H54 (cell line): Measurements from ENCODE around the gene TPD52L1.
"Not testable (repeated sequence)": the region's sequence is repeated elsewhere in the genome, so short reads cannot be mapped to it uniquely, and the experiment has no call there.

Experiments used
- DNase-seq: peaks from one replicate; pipeline ENCODE4 v3.0.0; 2011; ENCODE audit warnings: low spot score, mixed read lengths; ENCODE audit not compliant: insufficient read length
- FAIRE-seq: peaks from 3 replicates; lab custom pipeline; 2011; peaks lifted over from hg19 to GRCh38; lab: Jason Lieb, UNC
- POLR2A ChIP-seq: IDR thresholded peaks from 2 replicates; pipeline ENCODE4 v1.6.1; 2011; ENCODE audit warnings: low read depth, mild to moderate bottlenecking, low read length

The TPD52L1 gene

GRCh38 chr6:125156496-125156895 is 2.9 kb downstream of the TPD52L1 start:
- TF ChIP-seq POLR2A = no peak
- DNase-seq (no peak), FAIRE-seq (no peak)

- no peak for DNase-seq
- TF ChIP-seq POLR2A = no peak
- no peak for FAIRE-seq
These were observed 3.7 kb downstream of the TPD52L1 start for GRCh38 chr6:125157280-125157679.

GRCh38 chr6:125157725-125158124 is 4.2 kb downstream of the TPD52L1 start:
- FAIRE-seq = no peak
- no peak for TF ChIP-seq POLR2A
- DNase-seq = no peak

GRCh38 chr6:125163339-125163738 is 9.8 kb downstream of the TPD52L1 start:
- not testable (repeated sequence) for FAIRE-seq, DNase-seq

GRCh38 chr6:125163811-125164210 is 10.2 kb downstream of the TPD52L1 start:
- DNase-seq = no peak
- FAIRE-seq = no peak
- TF ChIP-seq POLR2A = no peak

- DNase-seq (no peak), FAIRE-seq (no peak)
- TF ChIP-seq POLR2A = no peak
These were observed 11.1 kb downstream of the TPD52L1 start for GRCh38 chr6:125164696-125165095.

- DNase-seq = no peak
- no peak for FAIRE-seq
- TF ChIP-seq POLR2A = no peak
These were observed 11.7 kb downstream of the TPD52L1 start for GRCh38 chr6:125165256-125165655.

GRCh38 chr6:125165776-125166175 is 12.2 kb downstream of the TPD52L1 start:
- DNase-seq (no peak), FAIRE-seq (no peak)
- TF ChIP-seq POLR2A = no peak

- FAIRE-seq = no peak
- no peak for TF ChIP-seq POLR2A
- DNase-seq = no peak
These were observed 13.1 kb downstream of the TPD52L1 start for GRCh38 chr6:125166711-125167110.

- DNase-seq = no peak
- FAIRE-seq = no peak
- TF ChIP-seq POLR2A = no peak
These were observed 14.0 kb downstream of the TPD52L1 start for GRCh38 chr6:125167579-125167978.

- TF ChIP-seq POLR2A = no peak
- FAIRE-seq = no peak
- DNase-seq = no peak
These were observed 15.5 kb downstream of the TPD52L1 start for GRCh38 chr6:125169058-125169457.

- no peak for TF ChIP-seq POLR2A
- no peak for FAIRE-seq
- no peak for DNase-seq
These were observed 15.9 kb downstream of the TPD52L1 start for GRCh38 chr6:125169522-125169921.

- FAIRE-seq = no peak
- no peak for DNase-seq
- TF ChIP-seq POLR2A = no peak
These were observed 16.8 kb downstream of the TPD52L1 start for GRCh38 chr6:125170376-125170775.

GRCh38 chr6:125173341-125174095 is 19.9 kb downstream of the TPD52L1 start:
- no peak for TF ChIP-seq POLR2A
- DNase-seq (no peak), FAIRE-seq (no peak)

- no peak for FAIRE-seq
- no peak for DNase-seq
- no peak for TF ChIP-seq POLR2A
These were observed 21.1 kb downstream of the TPD52L1 start for GRCh38 chr6:125174626-125175025.
